Measurements from ENCODE around the gene MAST3.

GRCh38 chr19:18144361-18144760 is 46.8 kb downstream of the MAST3 start:
- no peak for TF ChIP-seq CTCF (conservative IDR thresholded peaks at IDR 0.05)
- no peak for TF ChIP-seq ZFX (IDR thresholded peaks at IDR 0.05)
